Sigmoid colon (tissue), 4 donors: Measurements from ENCODE around the gene TRMT1.

ENCODE experiments used
- CTCF ChIP-seq, 4 experiments: fragments of 450-650 bp in 3 of 4; fragments of 200-600 bp in 1 of 4; IDR thresholded peaks; one replicate each; pipeline ENCODE4 v1.5.1; 2016 to 2019; ENCODE audit warnings: antibody characterized with exemption in 4 of 4, mild to moderate bottlenecking in 3 of 4, moderate library complexity in 2 of 4
- POLR2AphosphoS5 ChIP-seq, 4 donors: sonication (generic); formaldehyde crosslinking; IDR thresholded peaks; one replicate each; pipeline ENCODE4 v1.6.1; 2017; ENCODE audit warnings: antibody characterized with exemption in 4 of 4

DNA sequence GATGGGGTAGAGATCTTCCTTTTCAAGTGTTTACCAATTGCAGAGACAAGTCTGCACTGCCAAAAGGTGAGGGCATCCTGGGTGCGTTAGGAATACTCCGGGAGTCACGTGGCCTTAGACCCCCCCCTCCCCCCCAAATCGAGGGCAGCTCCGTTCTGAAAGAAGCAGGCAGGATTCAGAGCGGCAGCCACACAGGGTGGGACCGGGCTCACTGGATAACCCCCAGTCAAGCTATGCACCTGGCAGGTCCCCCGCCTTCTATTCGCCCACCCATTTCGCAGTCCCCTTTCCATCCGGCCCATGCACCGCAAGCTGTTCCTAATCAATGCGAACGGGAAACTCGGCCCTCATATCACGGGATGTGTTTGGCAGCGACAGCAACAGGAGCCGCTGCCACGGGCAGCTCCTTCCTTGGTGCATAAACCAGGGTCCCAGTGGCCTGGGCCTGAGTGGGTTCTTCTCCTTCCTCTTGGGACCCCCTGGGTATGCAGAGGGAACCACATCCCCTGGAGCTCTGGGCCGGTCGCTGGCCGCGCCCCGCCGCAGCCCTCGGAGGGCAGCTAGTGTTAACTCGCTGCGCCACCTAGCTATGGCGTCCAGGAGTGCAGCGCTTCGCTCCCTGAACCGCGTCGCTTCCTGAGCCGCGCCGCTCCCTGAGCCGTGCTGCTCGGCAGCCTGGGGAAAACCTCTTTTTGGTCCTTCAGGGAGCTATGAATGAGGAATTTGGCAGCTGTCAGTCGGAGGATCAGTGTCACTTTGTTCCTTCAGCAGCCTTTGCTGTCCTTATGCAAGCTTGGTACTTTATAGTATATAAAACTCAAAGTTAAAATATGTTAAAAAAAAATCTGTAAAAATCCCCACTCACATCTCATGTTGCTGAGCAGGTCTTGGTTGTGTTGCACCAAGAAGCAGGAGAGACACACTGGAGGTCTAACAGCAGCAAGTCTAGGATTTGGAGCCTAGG, 55.3 kb downstream of the TRMT1 start:
- TF ChIP-seq CTCF (IDR thresholded peaks at IDR 0.05) (peak; percentile 93 to 97 (median 94)), POLR2AphosphoS5 (IDR thresholded peaks at IDR 0.05) (peak in 3 of 4 donors; percentile 50 to 59 (median 53))
